GM06990 (cell line): ENCODE measurements around the gene NFRKB.
"Not testable (repeated sequence)": the region's sequence is repeated elsewhere in the genome, so short reads cannot be mapped to it uniquely, and the experiment has no call there.

Source experiments
- DNase-seq: peaks from one replicate; pipeline ENCODE4 v3.0.0-alpha.2; 2011; ENCODE audit not compliant: insufficient read length; ENCODE audit errors: extremely low read depth
- H3K27me3 ChIP-seq: replicated peaks from 2 replicates; pipeline ENCODE4 v1.6.0; 2011; ENCODE audit warnings: low read length; ENCODE audit not compliant: control insufficient read depth, insufficient read depth
- H3K36me3 ChIP-seq: 2 replicates; pipeline ENCODE4 v1.5.1; 2011; ENCODE audit warnings: low read length; ENCODE audit not compliant: control insufficient read depth, insufficient read depth
- H3K4me3 ChIP-seq: replicated peaks from 2 replicates; pipeline ENCODE4 v1.5.1; 2011; ENCODE audit warnings: low read depth, mild to moderate bottlenecking, control low read depth, low read length
- CTCF ChIP-seq: IDR thresholded peaks from 2 replicates; pipeline ENCODE4 v1.5.1; 2011; ENCODE audit warnings: low read length, control low read depth, mild to moderate bottlenecking, inconsistent platforms; ENCODE audit not compliant: insufficient read depth, poor library complexity, severe bottlenecking

NFRKB gene

GRCh38 chr11:129880311-129880710 is 15.1 kb downstream of the NFRKB start:
- no peak for DNase-seq
- no peak for TF ChIP-seq CTCF
- Histone ChIP-seq H3K4me3 (no peak overlapping the region), H3K27me3 (no peaks in the 10 kb centered on the region), H3K36me3 (peaks cover 24% of the 10 kb centered on the region)

GRCh38 chr11:129871914-129872313 is 23.5 kb downstream of the NFRKB start:
- no peak for DNase-seq
- TF ChIP-seq CTCF = no peak

GRCh38 chr11:129868626-129869025 is 26.8 kb downstream of the NFRKB start:
- H3K27me3 ChIP-seq, DNase-seq, H3K4me3 ChIP-seq: not testable (repeated sequence)
- H3K36me3 ChIP-seq = peaks cover 37% of the 10 kb centered on the region

More at GRCh38 chr11:129871914-129872313, 23.5 kb downstream of the NFRKB start:
- Histone ChIP-seq H3K4me3 (no peak overlapping the region), H3K36me3 (peaks cover 33% of the 10 kb centered on the region), H3K27me3 (no peaks in the 10 kb centered on the region)

GRCh38 chr11:129866311-129866710 is 29.1 kb downstream of the NFRKB start:
- H3K36me3 ChIP-seq = peaks cover 30% of the 10 kb centered on the region
- TF ChIP-seq CTCF = no peak
- H3K27me3 ChIP-seq = no peaks in the 10 kb centered on the region
- H3K4me3 ChIP-seq = no peak overlapping the region
- DNase-seq = no peak

GRCh38 chr11:129865701-129866100 is 29.7 kb downstream of the NFRKB start:
- Histone ChIP-seq H3K36me3 (peaks cover 30% of the 10 kb centered on the region), H3K27me3 (no peaks in the 10 kb centered on the region), H3K4me3 (no peak overlapping the region)
- no peak for DNase-seq
- TF ChIP-seq CTCF = no peak

GRCh38 chr11:129864811-129865210 is 30.6 kb downstream of the NFRKB start:
- DNase-seq = no peak
- no peak overlapping the region for H3K4me3 ChIP-seq
- no peak for TF ChIP-seq CTCF
- peaks cover 24% of the 10 kb centered on the region for H3K36me3 ChIP-seq
- H3K27me3 ChIP-seq = no peaks in the 10 kb centered on the region
